ENCODE data around the gene GPR137.

GPR137 gene

DNA sequence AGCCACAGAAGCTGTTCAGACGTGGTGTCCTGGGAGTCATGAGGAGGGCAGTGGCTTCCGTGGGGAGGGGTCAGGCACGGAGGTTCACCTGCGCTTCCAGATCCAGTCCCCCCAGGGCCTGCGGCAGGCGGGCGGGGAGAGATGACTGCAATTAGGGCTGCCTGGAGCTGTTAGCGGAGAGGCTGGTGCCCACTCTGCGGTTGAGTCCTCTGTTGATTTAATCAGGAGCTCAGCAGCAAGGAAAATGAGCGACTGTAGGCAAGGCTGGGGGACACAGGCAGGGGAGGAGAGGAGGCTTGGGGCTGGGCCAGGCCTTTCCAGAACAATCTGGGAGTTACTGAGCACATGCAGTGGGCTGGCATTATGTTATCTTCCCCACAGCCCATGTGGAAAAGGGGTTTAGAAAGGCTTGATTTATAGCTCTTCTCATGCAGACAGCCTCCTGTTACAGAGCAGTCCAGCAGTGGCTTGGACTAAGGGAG is 21.2 kb upstream of the GPR137 start:
- no peak overlapping the region for H3K4me3 ChIP-seq (ENCODE audit: low read depth, low read length)
- TF ChIP-seq, protein P1, sequence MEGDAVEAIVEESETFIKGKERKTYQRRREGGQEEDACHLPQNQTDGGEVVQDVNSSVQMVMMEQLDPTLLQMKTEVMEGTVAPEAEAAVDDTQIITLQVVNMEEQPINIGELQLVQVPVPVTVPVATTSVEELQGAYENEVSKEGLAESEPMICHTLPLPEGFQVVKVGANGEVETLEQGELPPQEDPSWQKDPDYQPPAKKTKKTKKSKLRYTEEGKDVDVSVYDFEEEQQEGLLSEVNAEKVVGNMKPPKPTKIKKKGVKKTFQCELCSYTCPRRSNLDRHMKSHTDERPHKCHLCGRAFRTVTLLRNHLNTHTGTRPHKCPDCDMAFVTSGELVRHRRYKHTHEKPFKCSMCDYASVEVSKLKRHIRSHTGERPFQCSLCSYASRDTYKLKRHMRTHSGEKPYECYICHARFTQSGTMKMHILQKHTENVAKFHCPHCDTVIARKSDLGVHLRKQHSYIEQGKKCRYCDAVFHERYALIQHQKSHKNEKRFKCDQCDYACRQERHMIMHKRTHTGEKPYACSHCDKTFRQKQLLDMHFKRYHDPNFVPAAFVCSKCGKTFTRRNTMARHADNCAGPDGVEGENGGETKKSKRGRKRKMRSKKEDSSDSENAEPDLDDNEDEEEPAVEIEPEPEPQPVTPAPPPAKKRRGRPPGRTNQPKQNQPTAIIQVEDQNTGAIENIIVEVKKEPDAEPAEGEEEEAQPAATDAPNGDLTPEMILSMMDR (IDR thresholded peaks at IDR 0.05; ENCODE audit: insufficient read depth, low read depth, low read length, missing control alignments), result no peak
- no peak for DNase-seq (ENCODE audit: low read depth)

- DNase-seq (ENCODE audit: low read depth), result no peak
- TF ChIP-seq, protein P1 (IDR thresholded peaks at IDR 0.05; ENCODE audit: insufficient read depth, low read depth, low read length, missing control alignments), result no peak
- no peak overlapping the region for H3K4me3 ChIP-seq (ENCODE audit: low read depth, low read length)
These were observed 20.2 kb upstream of the GPR137 start for GRCh38 chr11:64265176-64266160.

- TF ChIP-seq, protein P1 (IDR thresholded peaks at IDR 0.05; ENCODE audit: insufficient read depth, low read depth, low read length, missing control alignments), result no peak
- no peak for DNase-seq (ENCODE audit: low read depth)
- no peak overlapping the region for H3K4me3 ChIP-seq (ENCODE audit: low read depth, low read length)
These were observed 19.3 kb upstream of the GPR137 start for GRCh38 chr11:64266339-64266738.

GRCh38 chr11:64267207-64267945 is 18.3 kb upstream of the GPR137 start:
- no peak overlapping the region for H3K4me3 ChIP-seq (ENCODE audit: low read depth, low read length)
- no peak for DNase-seq (ENCODE audit: low read depth)

DNA sequence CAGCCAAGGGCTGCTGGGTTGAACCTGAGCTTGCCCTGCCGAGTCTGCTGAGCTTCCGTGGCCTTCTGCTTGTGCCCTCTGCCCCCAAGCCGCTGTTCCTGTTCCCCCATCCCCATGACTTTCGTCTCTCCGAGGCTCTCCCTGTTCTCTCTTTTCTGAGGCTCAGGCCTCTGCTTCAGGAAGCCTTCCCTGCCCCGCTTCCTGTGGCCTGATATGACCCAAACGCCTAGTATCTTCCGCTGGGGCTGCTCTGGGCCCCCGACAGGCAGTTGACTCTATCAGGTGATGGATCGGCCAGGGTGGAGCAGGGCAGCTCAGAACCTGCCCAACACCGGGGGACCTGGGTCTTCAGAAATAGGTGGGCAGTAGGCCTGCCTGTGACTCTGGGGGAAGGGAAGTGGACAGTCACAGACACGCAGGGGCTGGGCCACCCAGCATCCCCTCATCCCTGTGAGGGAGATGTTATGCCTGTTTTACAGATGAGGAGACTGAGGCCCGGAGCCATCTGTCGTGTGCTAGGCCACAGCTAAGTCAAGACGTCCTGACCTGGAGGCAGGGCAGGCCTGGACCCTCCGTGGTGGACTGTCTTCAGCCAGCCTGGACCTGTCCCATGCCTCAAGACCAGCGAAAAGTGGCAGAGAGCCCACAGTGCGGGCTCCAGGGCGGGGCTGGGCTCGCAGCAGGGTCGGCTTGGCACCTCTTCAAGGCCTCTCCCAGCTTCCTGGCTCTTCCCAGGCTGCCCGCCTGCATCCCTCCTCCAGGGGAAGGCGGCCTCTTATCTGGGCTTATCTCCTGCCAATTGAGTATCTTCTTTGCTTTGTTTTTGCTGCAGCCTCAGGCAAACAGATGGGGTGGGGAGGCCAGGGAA is 17.4 kb upstream of the GPR137 start:
- no peak for DNase-seq (ENCODE audit: low read depth)
- peak overlapping the region; percentile 55 for H3K4me3 ChIP-seq (ENCODE audit: low read depth, low read length)
- TF ChIP-seq, protein P1 (IDR thresholded peaks at IDR 0.05; ENCODE audit: insufficient read depth, low read depth, low read length, missing control alignments), result no peak

More at GRCh38 chr11:64267207-64267945, 18.3 kb upstream of the GPR137 start:
- TF ChIP-seq, protein P1 (IDR thresholded peaks at IDR 0.05; ENCODE audit: insufficient read depth, low read depth, low read length, missing control alignments), result no peak

DNA sequence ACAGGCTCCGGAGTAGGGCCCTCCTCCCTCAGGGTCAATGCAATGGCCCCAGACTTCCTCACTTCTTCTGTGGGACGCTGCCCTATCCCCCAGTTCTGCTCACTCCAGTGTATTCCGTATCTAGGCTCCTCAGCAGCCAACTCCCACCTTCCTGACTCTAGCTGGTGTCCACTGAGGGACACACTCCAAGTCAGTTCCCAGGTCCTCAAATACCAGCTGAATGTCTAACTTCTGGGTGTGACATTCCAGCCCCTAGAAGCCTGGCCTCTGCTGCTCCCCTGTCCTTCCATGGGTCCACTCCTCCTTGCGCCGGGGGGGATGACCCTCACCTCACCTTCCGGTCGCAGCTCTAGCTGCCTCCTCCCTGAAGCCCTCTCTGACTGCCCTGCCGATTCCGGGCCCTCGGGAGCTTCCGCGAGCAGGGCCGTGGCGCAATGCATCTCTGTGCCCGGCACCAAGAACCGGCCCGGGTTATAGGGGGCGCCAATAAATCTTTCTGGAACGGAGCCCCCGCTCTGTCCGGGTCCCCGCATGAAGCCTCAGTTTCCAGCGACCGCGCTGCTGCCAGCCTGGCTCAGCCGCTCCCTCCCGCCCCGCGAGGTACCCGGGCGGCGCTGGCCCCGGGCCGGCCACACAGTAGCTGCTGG is 16.6 kb upstream of the GPR137 start:
- TF ChIP-seq, protein P1 (IDR thresholded peaks at IDR 0.05; ENCODE audit: insufficient read depth, low read depth, low read length, missing control alignments), result no peak
- DNase-seq (ENCODE audit: low read depth), result peak; percentile 83
- peak overlapping the region; percentile 55 for H3K4me3 ChIP-seq (ENCODE audit: low read depth, low read length)

Measured in GM12865 (cell line).